Activated B cell treated with CpG ODN at 0.5 μM for 24 hours (primary cell): ENCODE results near the gene TEAD1. TPM values are rescaled to one million over a fixed set of nuclear protein-coding genes. Genes with fewer than 3 reads are reported as not detected.

Experiments
- ATAC-seq: fragments of 200-7000 bp; cut with Tn5 transposase; one replicate; pipeline ENCODE4 v1.10.0; 2021; ENCODE audit warnings: low read depth, mild to moderate bottlenecking, moderate library complexity
- CTCF ChIA-PET: fragments of 350-600 bp; sonication (Branson Sonifier 250); formaldehyde crosslinking; loops from one replicate; lab custom pipeline; 2021; ENCODE audit warnings: antibody characterized with exemption; lab: Charles Lee
- POLR2A ChIA-PET: fragments of 350-600 bp; sonication (Branson Sonifier 250); formaldehyde crosslinking; loops from one replicate; lab custom pipeline; 2021; ENCODE audit warnings: antibody characterized with exemption; lab: Charles Lee
- DNase-seq: peaks from one replicate; pipeline ENCODE4 v3.0.0; 2022
- H3K27ac Mint-ChIP-seq: one replicate; pipeline ENCODE4 v1.8.0; 2020; ENCODE audit warnings: mixed read lengths
- H3K27me3 Mint-ChIP-seq: one replicate; pipeline ENCODE4 v1.8.0; 2021; ENCODE audit warnings: mixed read lengths
- H3K36me3 Mint-ChIP-seq: one replicate; pipeline ENCODE4 v1.8.0; 2021; ENCODE audit warnings: low read depth, mixed read lengths
- H3K4me1 Mint-ChIP-seq: one replicate; pipeline ENCODE4 v1.8.0; 2021; ENCODE audit warnings: mixed read lengths
- H3K4me3 Mint-ChIP-seq: one replicate; pipeline ENCODE4 v1.8.0; 2020; ENCODE audit warnings: mild to moderate bottlenecking, mixed read lengths
- H3K9me3 Mint-ChIP-seq: one replicate; pipeline ENCODE4 v1.8.0; 2020; ENCODE audit warnings: mixed read lengths
- CTCF ChIP-seq: fragments of 200-600 bp; IDR thresholded peaks from one replicate; pipeline ENCODE4 v1.8.0; 2022; ENCODE audit warnings: antibody characterized with exemption, mild to moderate bottlenecking
- intact Hi-C: fragments of 100-400 bp; cut with micrococcal nuclease; formaldehyde crosslinking; loops from one replicate; pipeline ENCODE4 v1.15.1; 2024
- total RNA-seq: library from RNA; stranded (reverse); gene quantifications from 2 replicates; pipeline ENCODE4 v1.2.3, GENCODE V29; 2022

TEAD1 gene
- total RNA-seq, 1 donor from 2014 or later: 0.07 TPM

GRCh38 chr11:12770966-12771597, 96.9 kb downstream of the TEAD1 start:
- Mint-ChIP-seq H3K9me3 (no peaks in the 10 kb centered on the region), H3K36me3 (no peaks in the 10 kb centered on the region)
- POLR2A ChIA-PET: no interaction called here

DNA sequence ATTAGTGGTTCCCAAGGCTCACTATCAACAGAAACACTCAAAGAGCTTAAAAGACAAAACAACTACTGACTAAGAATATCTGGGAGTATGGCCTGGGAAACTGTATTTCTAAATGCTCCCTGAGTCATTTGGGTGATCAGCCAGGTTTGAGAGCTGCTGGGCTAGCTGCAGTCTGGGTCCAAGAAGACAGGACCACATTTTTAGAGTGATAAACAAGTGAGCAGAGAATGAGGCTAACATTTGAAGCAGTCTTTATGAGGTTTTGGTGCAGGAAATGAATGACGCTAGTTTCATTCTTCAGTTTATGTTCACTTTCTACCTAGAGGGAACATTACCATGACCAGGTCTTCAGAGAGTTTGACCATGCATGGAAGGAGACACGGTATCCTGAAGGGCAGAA, 97.7 kb downstream of the TEAD1 start:
- intact Hi-C loops: no loop called here
- no peak for DNase-seq
- no peak overlapping the region for H3K4me3 Mint-ChIP-seq
- peaks cover 5% of the 10 kb centered on the region for H3K27me3 Mint-ChIP-seq
- no peaks in the 10 kb centered on the region for H3K36me3 Mint-ChIP-seq
- no peak for ATAC-seq
- H3K4me1 Mint-ChIP-seq: no peaks in the 10 kb centered on the region
- no peak overlapping the region for H3K27ac Mint-ChIP-seq
- POLR2A ChIA-PET: no interaction called here
- CTCF ChIA-PET: no interaction called here
- TF ChIP-seq CTCF: no peak
- no peaks in the 10 kb centered on the region for H3K9me3 Mint-ChIP-seq

More at GRCh38 chr11:12770966-12771597, 96.9 kb downstream of the TEAD1 start:
- H3K4me1 Mint-ChIP-seq: no peaks in the 10 kb centered on the region
- DNase-seq: no peak
- no peak for ATAC-seq
- H3K27ac Mint-ChIP-seq: no peak overlapping the region
- CTCF ChIA-PET: no interaction called here
- intact Hi-C loops: no loop called here
- peaks cover 5% of the 10 kb centered on the region for H3K27me3 Mint-ChIP-seq
- no peak for TF ChIP-seq CTCF
- no peak overlapping the region for H3K4me3 Mint-ChIP-seq

DNA sequence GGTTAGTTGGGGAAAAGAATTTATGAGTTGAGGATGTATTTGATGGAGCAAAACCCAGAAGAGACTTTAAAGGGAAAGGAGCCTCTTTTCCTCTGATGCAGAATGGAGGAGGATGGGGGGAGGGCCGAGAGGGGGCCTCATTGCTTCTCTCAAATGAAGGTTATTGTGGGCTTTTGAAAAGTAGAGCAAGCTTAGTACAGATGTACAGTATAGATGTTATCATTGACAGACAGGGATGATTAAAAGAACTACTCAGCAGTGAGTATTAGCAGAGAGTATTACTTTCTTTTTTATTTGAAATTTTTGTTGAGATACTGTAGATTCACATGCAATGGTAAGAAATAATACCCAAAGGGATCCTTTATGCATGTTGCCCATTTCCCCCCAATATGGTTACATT, 98.1 kb downstream of the TEAD1 start:
- ChIA-PET CTCF (no interaction called here), POLR2A (no interaction called here)
- no peak for ATAC-seq
- no peak overlapping the region for H3K4me3 Mint-ChIP-seq
- DNase-seq: no peak
- H3K27ac Mint-ChIP-seq: no peak overlapping the region
- no peaks in the 10 kb centered on the region for H3K9me3 Mint-ChIP-seq
- no peak for TF ChIP-seq CTCF
- intact Hi-C loops: no loop called here
- no peaks in the 10 kb centered on the region for H3K36me3 Mint-ChIP-seq
- H3K4me1 Mint-ChIP-seq: no peaks in the 10 kb centered on the region
- peaks cover 5% of the 10 kb centered on the region for H3K27me3 Mint-ChIP-seq

- no peak for TF ChIP-seq CTCF
- ChIA-PET CTCF (no interaction called here), POLR2A (no interaction called here)
- H3K36me3 Mint-ChIP-seq: no peaks in the 10 kb centered on the region
- H3K27ac Mint-ChIP-seq: no peak overlapping the region
- DNase-seq (no peak), ATAC-seq (no peak)
- no peak overlapping the region for H3K4me3 Mint-ChIP-seq
- no peaks in the 10 kb centered on the region for H3K9me3 Mint-ChIP-seq
- intact Hi-C loops: no loop called here
- H3K27me3 Mint-ChIP-seq: peaks cover 5% of the 10 kb centered on the region
- no peaks in the 10 kb centered on the region for H3K4me1 Mint-ChIP-seq
Measured at GRCh38 chr11:12773591-12773990, 99.4 kb downstream of the TEAD1 start.

- intact Hi-C loops: no loop called here
- ATAC-seq (no peak), DNase-seq (no peak)
- Mint-ChIP-seq H3K27ac (no peak overlapping the region), H3K27me3 (peaks cover 3% of the 10 kb centered on the region), H3K9me3 (no peaks in the 10 kb centered on the region), H3K36me3 (no peaks in the 10 kb centered on the region), H3K4me3 (no peak overlapping the region), H3K4me1 (no peaks in the 10 kb centered on the region)
- ChIA-PET POLR2A (no interaction called here), CTCF (no interaction called here)
- TF ChIP-seq CTCF: no peak
Measured at GRCh38 chr11:12775955-12776354, 101.7 kb downstream of the TEAD1 start.
